H1 (cell line): ENCODE results near the gene LGALS4. TPM values are rescaled to one million over a fixed set of nuclear protein-coding genes. Genes with fewer than 3 reads are reported as not detected.

ENCODE experiments used
- CTCF ChIA-PET: fragments of 300-600 bp; sonication (Branson Sonifier 250); formaldehyde crosslinking; loops from one replicate; lab custom pipeline; 2021; ENCODE audit not compliant: partially characterized antibody; lab: Charles Lee
- POLR2A ChIA-PET: fragments of 300-600 bp; sonication (Branson Sonifier 250); formaldehyde crosslinking; loops from one replicate; lab custom pipeline; 2021; ENCODE audit warnings: inconsistent platforms; ENCODE audit not compliant: partially characterized antibody; lab: Charles Lee
- DNase-seq, 2 experiments: peaks; one replicate each; pipeline versions ENCODE4 v3.0.0 to v3.0.0-alpha.2; 2010 to 2022; ENCODE audit warnings: low spot score in 2 of 2, low read depth in 1 of 2, mixed read lengths in 1 of 2
- FAIRE-seq: peaks from 2 replicates; lab custom pipeline; 2011; peaks lifted over from hg19 to GRCh38; lab: Jason Lieb, UNC
- H2AFZ ChIP-seq: 2 replicates; pipeline ENCODE4 v1.8.1; 2012; ENCODE audit warnings: low read length, inconsistent platforms
- H2AK5ac ChIP-seq: 2 replicates; pipeline ENCODE4 v1.6.1; 2013; ENCODE audit warnings: low read depth, low read length
- H2BK120ac ChIP-seq: replicated peaks from 2 replicates; pipeline ENCODE3; 2013; ENCODE audit warnings: low read depth, low read length, inconsistent platforms
- H2BK12ac ChIP-seq: 2 replicates; pipeline ENCODE4 v1.6.1; 2013; ENCODE audit warnings: low read depth, low read length
- H2BK15ac ChIP-seq: 2 replicates; pipeline ENCODE4 v1.6.1; 2013; ENCODE audit warnings: low read length
- H2BK20ac ChIP-seq: 2 replicates; pipeline ENCODE4 v1.6.1; 2013; ENCODE audit warnings: low read length
- H2BK5ac ChIP-seq: 2 replicates; pipeline ENCODE4 v1.6.1; 2013; ENCODE audit warnings: low read depth, low read length
- H3K14ac ChIP-seq: 2 replicates; pipeline ENCODE4 v1.6.1; 2013; ENCODE audit warnings: inconsistent platforms; ENCODE audit not compliant: insufficient read length
- H3K18ac ChIP-seq: 2 replicates; pipeline ENCODE4 v1.6.1; 2013; ENCODE audit warnings: low read length; ENCODE audit errors: extremely low read depth
- H3K23ac ChIP-seq: 2 replicates; pipeline ENCODE4 v1.6.1; 2013; ENCODE audit warnings: inconsistent platforms; ENCODE audit not compliant: insufficient read length
- H3K23me2 ChIP-seq: 2 replicates; pipeline ENCODE4 v1.6.1; 2013; ENCODE audit warnings: low read depth, low read length
- H3K27ac ChIP-seq: 2 replicates; pipeline ENCODE4 v1.6.1; 2011; ENCODE audit warnings: low read depth, low read length, inconsistent platforms
- H3K27me3 ChIP-seq, 4 experiments: replicated peaks in 1 of 4; 1 replicate in 1 of 4; 2 replicates in 3 of 4; pipeline versions ENCODE4 v1.6.1 to v1.8.1; 2011 to 2013; ENCODE audit warnings: low read length in 3 of 4, mild to moderate bottlenecking in 3 of 4, inconsistent platforms in 2 of 4, mixed read lengths in 2 of 4, moderate library complexity in 1 of 4; ENCODE audit not compliant: control insufficient read depth in 3 of 4, insufficient read depth in 3 of 4; ENCODE audit errors: extremely low read depth in 1 of 4
- H3K36me3 ChIP-seq, 4 experiments: 2 replicates each; pipeline versions ENCODE4 v1.6.1 to v1.8.1; 2011 to 2013; ENCODE audit warnings: mild to moderate bottlenecking in 4 of 4, low read length in 3 of 4, moderate library complexity in 2 of 4, control low read depth in 1 of 4, inconsistent platforms in 1 of 4; ENCODE audit not compliant: insufficient read depth in 4 of 4, control insufficient read depth in 2 of 4
- H3K4ac ChIP-seq: replicated peaks from 2 replicates; pipeline ENCODE3; 2013; ENCODE audit warnings: low read length, low read depth, mixed read lengths, inconsistent platforms; ENCODE audit not compliant: insufficient read length
- H3K4me1 ChIP-seq, 4 experiments: replicated peaks in 1 of 4; 1 replicate in 1 of 4; 2 replicates in 3 of 4; pipeline versions ENCODE4 v1.6.1 to v1.8.1; 2011 to 2013; ENCODE audit warnings: low read length in 3 of 4, inconsistent platforms in 2 of 4, mixed read lengths in 1 of 4; ENCODE audit not compliant: insufficient read depth in 4 of 4, control insufficient read depth in 3 of 4
- H3K4me2 ChIP-seq, 2 experiments: 2 replicates each; pipeline versions ENCODE4 v1.6.1 to v1.8.1; 2011 to 2013; ENCODE audit warnings: low read depth in 2 of 2, low read length in 2 of 2, control low read depth in 1 of 2, inconsistent platforms in 1 of 2, mild to moderate bottlenecking in 1 of 2; ENCODE audit not compliant: insufficient read depth in 1 of 2
- H3K4me3 ChIP-seq, 4 experiments: fragments of 200-600, 300-600 bp in 1 of 4; sonication (generic), shearing (Covaris generic), sonication (Bioruptor Twin) in 1 of 4; 2 replicates each; pipeline versions ENCODE4 v1.5.1 to v1.8.1; 2011 to 2016; ENCODE audit warnings: low read length in 4 of 4, low read depth in 3 of 4, control low read depth in 2 of 4, inconsistent platforms in 2 of 4, mild to moderate bottlenecking in 2 of 4, mixed read lengths in 1 of 4, moderate library complexity in 1 of 4; ENCODE audit not compliant: insufficient read depth in 2 of 4; ENCODE audit errors: extremely low read depth in 1 of 4
- H3K56ac ChIP-seq: replicated peaks from 2 replicates; pipeline ENCODE3; 2013; ENCODE audit warnings: low read depth, mild to moderate bottlenecking, mixed read lengths, low read length, inconsistent platforms; ENCODE audit not compliant: insufficient read length
- H3K79me1 ChIP-seq: 2 replicates; pipeline ENCODE4 v1.6.1; 2013; ENCODE audit warnings: low read depth, low read length, control low read depth
- H3K79me2 ChIP-seq, 2 experiments: 2 replicates each; pipeline versions ENCODE4 v1.6.1 to v1.8.1; 2012 to 2013; ENCODE audit warnings: low read length in 2 of 2, mild to moderate bottlenecking in 2 of 2, inconsistent platforms in 1 of 2; ENCODE audit not compliant: insufficient read depth in 2 of 2, control insufficient read depth in 1 of 2
- H3K9ac ChIP-seq, 4 experiments: replicated peaks in 1 of 4; 1 replicate in 1 of 4; 2 replicates in 3 of 4; pipeline versions ENCODE4 v1.6.1 to v1.8.1; 2011 to 2013; ENCODE audit warnings: low read depth in 3 of 4, low read length in 3 of 4, control low read depth in 2 of 4, mild to moderate bottlenecking in 2 of 4, moderate library complexity in 2 of 4, inconsistent platforms in 1 of 4; ENCODE audit errors: extremely low read depth in 1 of 4
- H3K9me3 ChIP-seq, 2 experiments: 2 replicates each; pipeline versions ENCODE4 v1.6.1 to v1.8.1; 2012 to 2013; ENCODE audit warnings: mild to moderate bottlenecking in 2 of 2, moderate library complexity in 2 of 2, control low read depth in 1 of 2, inconsistent platforms in 1 of 2, low read depth in 1 of 2, low read length in 1 of 2, mixed read lengths in 1 of 2; ENCODE audit not compliant: insufficient read depth in 2 of 2
- H4K20me1 ChIP-seq, 2 experiments: replicated peaks in 1 of 2; 2 replicates each; pipeline versions ENCODE3 to v1.8.1; 2011 to 2013; ENCODE audit warnings: inconsistent platforms in 2 of 2, low read length in 2 of 2, mild to moderate bottlenecking in 1 of 2; ENCODE audit not compliant: insufficient read depth in 2 of 2, control insufficient read depth in 1 of 2
- H4K5ac ChIP-seq: 2 replicates; pipeline ENCODE4 v1.6.1; 2013; ENCODE audit warnings: low read length, low read depth, mixed read lengths, inconsistent platforms; ENCODE audit not compliant: insufficient read length
- H4K8ac ChIP-seq: 2 replicates; pipeline ENCODE4 v1.8.0; 2013; ENCODE audit warnings: mild to moderate bottlenecking, moderate library complexity, low read length, inconsistent platforms; ENCODE audit not compliant: insufficient read depth; ENCODE audit errors: extremely low read depth
- H4K91ac ChIP-seq: replicated peaks from 2 replicates; pipeline ENCODE3; 2013; ENCODE audit warnings: low read length, mixed read lengths, inconsistent platforms; ENCODE audit not compliant: insufficient read length
- HDAC6 ChIP-seq: IDR thresholded peaks from one replicate; pipeline ENCODE4 v1.7.1; 2012; ENCODE audit warnings: low read depth, mild to moderate bottlenecking, inconsistent platforms, low read length, moderate library complexity
- KDM1A ChIP-seq: fragments of 200-600, 300-600 bp; sonication (generic); IDR thresholded peaks from 2 replicates; pipeline ENCODE4 v1.7.1; 2016; ENCODE audit warnings: mild to moderate bottlenecking, low read length, borderline replicate concordance
- POLR2AphosphoS5 ChIP-seq: IDR thresholded peaks from 2 replicates; pipeline ENCODE4 v1.6.1; 2011; ENCODE audit warnings: low read depth, low read length
- RBBP5 ChIP-seq: IDR thresholded peaks from 2 replicates; pipeline ENCODE4 v1.7.1; 2012; ENCODE audit warnings: low read depth, mild to moderate bottlenecking, inconsistent platforms, low read length, moderate library complexity, borderline replicate concordance
- WGBS, 2 experiments: shearing (Covaris generic) in 1 of 2; methylation state at CpG; one replicate each; pipeline versions ENCODE4 v1.1.6 to v1.1.7; 2013 to 2015; ENCODE audit warnings: low lambda C conversion rate in 2 of 2, mixed read lengths in 2 of 2, inconsistent platforms in 1 of 2, low coverage in 1 of 2, missing lambda C conversion rate in 1 of 2; ENCODE audit not compliant: insufficient replicate concordance in 2 of 2, insufficient coverage in 1 of 2, insufficient read length in 1 of 2; ENCODE audit errors: extremely low coverage in 1 of 2, missing lambda C conversion rate in 1 of 2; 5-methylcytosine and 5-hydroxymethylcytosine counted together
- polyA plus RNA-seq, 7 experiments: library from polyadenylated mRNA; depleted of rRNA in 3 of 7; stranded (reverse) in 5 of 7; unstranded in 2 of 7; fragments of >200 nt in 5 of 7; fragments of 200-250 nt in 2 of 7; gene quantifications; 1 replicate in 5 of 7; 2 replicates in 1 of 7; 4 replicates in 1 of 7; pipeline versions ENCODE4 v1.2.1 to v1.2.3, GENCODE V29; 2011 to 2013; ENCODE audit warnings: missing spikeins in 2 of 7, mixed read lengths in 2 of 7
- total RNA-seq: library from RNA; stranded (reverse); fragmentation: NEBNext Ultra II Directional; extraction: Animal tissue kit (Norgen Biotek cat#: 25700); gene quantifications from 2 replicates; pipeline ENCODE4 v1.2.1, GENCODE V29; 2021
- TF ChIP-seq, protein P1 (sequence below), 3 experiments: IDR thresholded peaks; 1 replicate in 2 of 3; 2 replicates in 1 of 3; pipeline versions ENCODE4 v1.5.1 to v1.6.1; 2011; ENCODE audit warnings: low read length in 3 of 3, mild to moderate bottlenecking in 3 of 3, inconsistent platforms in 2 of 3, low read depth in 1 of 3, moderate library complexity in 1 of 3; ENCODE audit not compliant: insufficient read depth in 1 of 3; ENCODE audit errors: control extremely low read depth in 1 of 3

The LGALS4 gene
- total and polyA plus RNA-seq, 2 of the 8 experiments (the other 6 are each of a cell fraction or from before 2014, with no cell fraction given): 0.32 to 0.37 TPM

DNA sequence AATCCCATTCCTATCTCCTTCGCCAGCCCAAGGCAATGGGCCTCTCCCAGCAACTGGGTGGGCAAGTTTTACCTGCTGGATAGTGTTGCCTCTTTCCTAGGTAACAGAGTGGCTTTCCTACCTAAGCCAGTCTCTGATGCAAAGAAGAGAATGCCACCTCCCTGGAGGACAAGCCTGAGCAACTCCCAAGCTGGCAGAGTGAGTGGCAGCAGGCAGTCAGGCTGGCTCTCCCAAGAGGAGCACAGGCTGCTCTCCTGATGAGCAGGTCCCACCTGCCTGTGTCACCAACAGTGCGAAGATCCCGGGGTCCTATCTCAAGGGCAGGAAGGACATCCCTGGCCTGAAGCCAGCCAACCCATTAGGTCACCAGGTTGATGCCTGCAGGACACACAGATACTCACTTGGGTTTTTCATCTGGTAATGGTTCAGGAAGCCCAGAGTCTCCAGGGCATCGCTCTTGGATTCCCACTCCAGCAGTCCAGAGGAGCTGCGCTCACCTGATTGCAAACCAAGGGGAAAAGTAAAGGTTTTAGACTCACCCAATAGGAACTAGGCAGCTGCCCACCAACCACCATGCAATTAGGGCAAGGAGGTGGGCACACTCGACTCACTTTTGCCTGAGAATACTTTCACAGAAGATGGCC is 24.4 kb upstream of the LGALS4 start:
- no peak overlapping the region for H3K18ac ChIP-seq
- H2BK12ac ChIP-seq: no peak overlapping the region
- WGBS, 2 experiments: 92% methylated on average over 6 of the region's 6 CpGs; no CpG with 5 or more reads in 1 of the 2 experiments
- no peak overlapping the region for H3K56ac ChIP-seq
- H3K27ac ChIP-seq: no peak overlapping the region
- H3K79me2 ChIP-seq: peaks cover 0 to 9% of the 10 kb centered on the region in 2 experiments; a peak in 2 of 4 replicates
- TF ChIP-seq HDAC6 (no peak), KDM1A (no peak), POLR2AphosphoS5 (peak; percentile 13; the same call in 1 of the 2 replicates), RBBP5 (no peak)
- TF ChIP-seq, protein P1, sequence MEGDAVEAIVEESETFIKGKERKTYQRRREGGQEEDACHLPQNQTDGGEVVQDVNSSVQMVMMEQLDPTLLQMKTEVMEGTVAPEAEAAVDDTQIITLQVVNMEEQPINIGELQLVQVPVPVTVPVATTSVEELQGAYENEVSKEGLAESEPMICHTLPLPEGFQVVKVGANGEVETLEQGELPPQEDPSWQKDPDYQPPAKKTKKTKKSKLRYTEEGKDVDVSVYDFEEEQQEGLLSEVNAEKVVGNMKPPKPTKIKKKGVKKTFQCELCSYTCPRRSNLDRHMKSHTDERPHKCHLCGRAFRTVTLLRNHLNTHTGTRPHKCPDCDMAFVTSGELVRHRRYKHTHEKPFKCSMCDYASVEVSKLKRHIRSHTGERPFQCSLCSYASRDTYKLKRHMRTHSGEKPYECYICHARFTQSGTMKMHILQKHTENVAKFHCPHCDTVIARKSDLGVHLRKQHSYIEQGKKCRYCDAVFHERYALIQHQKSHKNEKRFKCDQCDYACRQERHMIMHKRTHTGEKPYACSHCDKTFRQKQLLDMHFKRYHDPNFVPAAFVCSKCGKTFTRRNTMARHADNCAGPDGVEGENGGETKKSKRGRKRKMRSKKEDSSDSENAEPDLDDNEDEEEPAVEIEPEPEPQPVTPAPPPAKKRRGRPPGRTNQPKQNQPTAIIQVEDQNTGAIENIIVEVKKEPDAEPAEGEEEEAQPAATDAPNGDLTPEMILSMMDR (IDR thresholded peaks at IDR 0.05; ENCODE audit: control extremely low read depth in 1 of 3, insufficient read depth in 1 of 3, low read depth in 1 of 3, low read length in 3 of 3): no peak
- DNase-seq (no peak), FAIRE-seq (no peak)
- H2BK5ac ChIP-seq: no peak overlapping the region
- H3K23ac ChIP-seq: no peak overlapping the region
- H3K4me1 ChIP-seq: 0 out of 7 replicates have a peak, but pooled peaks cover 0 to 1% (median 0%) of the 10 kb centered on the region in 4 experiments
- H2BK120ac ChIP-seq: no peak overlapping the region
- H3K23me2 ChIP-seq: no peaks in the 10 kb centered on the region
- H3K9ac ChIP-seq: no peak overlapping the region
- peaks cover 18 to 30% of the 10 kb centered on the region in 2 experiments for H4K20me1 ChIP-seq
- no peak overlapping the region for H3K14ac ChIP-seq
- no peaks in the 10 kb centered on the region for H3K9me3 ChIP-seq
- H3K36me3 ChIP-seq: peaks cover 55 to 68% (median 62%) of the 10 kb centered on the region in 4 experiments
- H2BK20ac ChIP-seq: no peak overlapping the region
- H2BK15ac ChIP-seq: no peak overlapping the region
- ChIA-PET CTCF (interaction anchor here (1.2 to 1.4 kb wide), 3 partner anchors 10 to 93 kb away, joined by 3 read pairs; partner anchors contain the start of genes MRPS12 and SARS2), POLR2A (interaction anchor here (0.6 to 14.2 kb wide), 14 partner anchors 9 to 503 kb away, joined by 3 to 376 read pairs (median 4); partner anchors contain the start of genes CCER2, HNRNPL, NFKBIB and RINL)
- H4K91ac ChIP-seq: no peak overlapping the region
- no peak overlapping the region for H3K4ac ChIP-seq
- H3K4me3 ChIP-seq: no peak overlapping the region
- no peak overlapping the region for H4K5ac ChIP-seq
- no peak overlapping the region for H3K4me2 ChIP-seq
- 0 out of 2 replicates have a peak, but pooled peaks cover under 1% of the 10 kb centered on the region for H3K79me1 ChIP-seq
- H3K27me3 ChIP-seq: no peaks in the 10 kb centered on the region
- H4K8ac ChIP-seq: peak overlapping the region; percentile 28
- H2AFZ ChIP-seq: no peak overlapping the region
- no peak overlapping the region for H2AK5ac ChIP-seq
